Hepatocyte (in vitro differentiated cells): ENCODE measurements around the gene OAS3. TPM values are rescaled to one million over a fixed set of nuclear protein-coding genes. Genes with fewer than 3 reads are reported as not detected.

Experiments used
- DNase-seq: peaks from one replicate; pipeline ENCODE4 v3.0.0-alpha.2; 2016; ENCODE audit warnings: low spot score
- H2AFZ ChIP-seq: fragments of 200-600 bp; sonication (generic); 2 replicates; pipeline ENCODE4 v1.6.0; 2016; ENCODE audit warnings: antibody characterized with exemption, mild to moderate bottlenecking
- H3K27ac ChIP-seq: fragments of 200-600 bp; sonication (generic); 2 replicates; pipeline ENCODE4 v1.5.1; 2016; ENCODE audit warnings: mild to moderate bottlenecking
- H3K27me3 ChIP-seq: fragments of 200-600 bp; sonication (generic); 2 replicates; pipeline ENCODE4 v1.6.1; 2016
- H3K36me3 ChIP-seq: fragments of 200-600 bp; sonication (generic); replicated peaks from 2 replicates; pipeline ENCODE4 v1.5.1; 2016; ENCODE audit warnings: low read depth; ENCODE audit not compliant: insufficient read depth
- H3K4me1 ChIP-seq: fragments of 200-600 bp; sonication (generic); 2 replicates; pipeline ENCODE4 v1.5.1; 2016; ENCODE audit warnings: mild to moderate bottlenecking, moderate library complexity; ENCODE audit not compliant: insufficient read depth
- H3K4me2 ChIP-seq: fragments of 200-600 bp; sonication (generic); 2 replicates; pipeline ENCODE4 v1.6.0; 2016
- H3K4me3 ChIP-seq: fragments of 200-600 bp; sonication (generic); 2 replicates; pipeline ENCODE4 v1.5.1; 2016; ENCODE audit warnings: mild to moderate bottlenecking
- H3K79me2 ChIP-seq: fragments of 200-600 bp; sonication (generic); 2 replicates; pipeline ENCODE4 v1.6.0; 2017; ENCODE audit warnings: mild to moderate bottlenecking
- H3K9me2 ChIP-seq: fragments of 200-600 bp; sonication (generic); replicated peaks from 2 replicates; pipeline ENCODE4 v1.6.0; 2017; ENCODE audit warnings: mild to moderate bottlenecking; ENCODE audit not compliant: insufficient read depth
- H3K9me3 ChIP-seq: fragments of 200-600 bp; sonication (generic); 2 replicates; pipeline ENCODE4 v1.5.1; 2016; ENCODE audit warnings: low read depth, mild to moderate bottlenecking
- H4K20me1 ChIP-seq: fragments of 200-600 bp; sonication (generic); 2 replicates; pipeline ENCODE4 v1.6.0; 2016; ENCODE audit warnings: mild to moderate bottlenecking; ENCODE audit not compliant: insufficient read depth, poor library complexity, severe bottlenecking
- EZH2 ChIP-seq: fragments of 200-600 bp; sonication (generic); IDR thresholded peaks from 2 replicates; pipeline ENCODE4 v1.6.1; 2016; ENCODE audit warnings: antibody characterized with exemption, mild to moderate bottlenecking, borderline replicate concordance
- EZH2phosphoT487 ChIP-seq: fragments of 200-600 bp; sonication (generic); IDR thresholded peaks from one replicate; pipeline ENCODE4 v1.6.1; 2018; ENCODE audit warnings: antibody characterized with exemption, mild to moderate bottlenecking, low read depth, moderate library complexity; ENCODE audit not compliant: unreplicated experiment, severe bottlenecking
- WGBS: methylation state at CpG from one replicate; pipeline ENCODE4 v1.1.6; 2016; ENCODE audit warnings: low lambda C conversion rate; ENCODE audit errors: missing lambda C conversion rate; 5-methylcytosine and 5-hydroxymethylcytosine counted together
- polyA plus RNA-seq: library from polyadenylated mRNA; unstranded; fragments of >200 nt; fragmentation: Nextera tagmentation; extraction: Ambion mirVana; gene quantifications from 2 replicates; pipeline ENCODE4 v1.2.1, GENCODE V29; 2016
- total RNA-seq: library from RNA; depleted of rRNA; stranded (reverse); fragments of >200 nt; gene quantifications from 2 replicates; pipeline ENCODE4 v1.2.3, GENCODE V29; 2014
- TF ChIP-seq, protein P1 (sequence below): fragments of 200-600 bp; sonication (generic); IDR thresholded peaks from 2 replicates; pipeline ENCODE4 v1.5.1; 2016; ENCODE audit warnings: antibody characterized with exemption, mild to moderate bottlenecking; ENCODE audit not compliant: poor library complexity

Gene OAS3
- total and polyA plus RNA-seq, 2 experiments from 2014 or later: 6.6 to 15.0 TPM

DNA sequence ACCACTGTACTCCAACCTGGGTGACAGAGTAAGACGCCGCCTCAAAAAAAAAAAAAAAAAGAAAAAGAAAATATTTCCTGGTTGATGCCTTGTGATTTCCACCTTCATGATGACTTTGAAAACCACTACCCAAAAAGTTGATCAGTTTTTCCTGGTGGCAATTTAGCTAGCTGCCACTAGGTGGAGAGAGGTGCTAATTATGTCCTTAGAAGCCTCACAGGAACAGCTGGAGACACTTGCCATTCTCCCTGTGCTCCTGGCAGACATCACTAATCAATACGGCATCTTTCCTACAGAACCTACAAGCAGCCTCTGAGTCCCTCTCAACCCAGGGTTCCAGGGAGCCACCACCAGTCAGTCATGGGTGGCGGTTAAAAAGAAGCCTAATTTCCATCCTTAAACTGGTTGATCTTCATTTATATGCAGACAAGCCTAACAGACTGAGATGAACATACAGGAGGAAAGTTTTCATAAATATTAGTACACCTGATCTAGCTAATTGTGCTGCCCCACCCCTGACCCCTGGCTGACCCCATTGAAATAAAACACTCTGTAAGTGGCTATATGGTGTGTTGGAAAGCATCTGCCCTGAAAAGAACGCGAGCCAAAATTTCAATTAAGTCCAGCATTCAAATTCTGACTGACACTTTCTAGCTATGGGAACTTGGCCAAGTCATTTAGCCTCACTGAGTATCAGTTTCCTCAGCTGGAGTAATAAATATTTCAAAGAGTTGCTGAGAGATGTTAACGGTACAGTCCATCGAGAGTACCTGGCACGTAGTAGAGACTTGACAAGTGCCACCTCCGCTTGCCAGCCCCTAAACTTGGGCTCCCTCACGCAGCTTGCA is 37.8 kb upstream of the OAS3 start:
- WGBS: 85% methylated on average over 11 of the region's 11 CpGs
- Histone ChIP-seq H3K4me1 (peaks cover 3% of the 10 kb centered on the region), H4K20me1 (no peaks in the 10 kb centered on the region), H3K79me2 (no peaks in the 10 kb centered on the region), H3K9me3 (no peaks in the 10 kb centered on the region), H2AFZ (no peak overlapping the region), H3K27ac (no peak overlapping the region), H3K9me2 (no peaks in the 10 kb centered on the region), H3K4me3 (no peak overlapping the region), H3K36me3 (no peaks in the 10 kb centered on the region), H3K4me2 (no peak overlapping the region), H3K27me3 (peaks cover 3% of the 10 kb centered on the region)
- TF ChIP-seq, protein P1, sequence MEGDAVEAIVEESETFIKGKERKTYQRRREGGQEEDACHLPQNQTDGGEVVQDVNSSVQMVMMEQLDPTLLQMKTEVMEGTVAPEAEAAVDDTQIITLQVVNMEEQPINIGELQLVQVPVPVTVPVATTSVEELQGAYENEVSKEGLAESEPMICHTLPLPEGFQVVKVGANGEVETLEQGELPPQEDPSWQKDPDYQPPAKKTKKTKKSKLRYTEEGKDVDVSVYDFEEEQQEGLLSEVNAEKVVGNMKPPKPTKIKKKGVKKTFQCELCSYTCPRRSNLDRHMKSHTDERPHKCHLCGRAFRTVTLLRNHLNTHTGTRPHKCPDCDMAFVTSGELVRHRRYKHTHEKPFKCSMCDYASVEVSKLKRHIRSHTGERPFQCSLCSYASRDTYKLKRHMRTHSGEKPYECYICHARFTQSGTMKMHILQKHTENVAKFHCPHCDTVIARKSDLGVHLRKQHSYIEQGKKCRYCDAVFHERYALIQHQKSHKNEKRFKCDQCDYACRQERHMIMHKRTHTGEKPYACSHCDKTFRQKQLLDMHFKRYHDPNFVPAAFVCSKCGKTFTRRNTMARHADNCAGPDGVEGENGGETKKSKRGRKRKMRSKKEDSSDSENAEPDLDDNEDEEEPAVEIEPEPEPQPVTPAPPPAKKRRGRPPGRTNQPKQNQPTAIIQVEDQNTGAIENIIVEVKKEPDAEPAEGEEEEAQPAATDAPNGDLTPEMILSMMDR: peak; percentile 54
- TF ChIP-seq EZH2phosphoT487: no peak
- DNase-seq: peak; percentile 67

DNA sequence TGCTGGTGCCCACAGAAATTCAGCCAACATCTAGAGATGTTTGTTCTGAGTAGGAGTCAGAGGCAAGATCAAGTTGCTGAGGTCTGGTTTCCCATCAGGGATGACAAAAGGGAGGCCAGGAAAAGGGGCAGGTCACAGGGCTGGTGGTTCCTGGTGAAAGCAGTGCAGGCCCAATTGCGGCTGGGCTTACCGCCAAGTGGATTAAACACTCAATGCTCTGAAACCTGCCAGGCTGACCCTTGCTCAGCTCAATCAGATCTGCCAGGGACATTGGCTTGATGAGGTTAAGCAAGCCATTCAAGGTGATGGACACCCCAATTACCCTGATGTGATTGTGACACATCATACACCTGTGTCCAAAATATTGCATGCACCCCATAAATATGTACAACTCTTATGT is 37.0 kb upstream of the OAS3 start:
- H4K20me1 ChIP-seq: no peaks in the 10 kb centered on the region
- peaks cover 3% of the 10 kb centered on the region for H3K4me1 ChIP-seq
- no peak overlapping the region for H3K4me3 ChIP-seq
- H3K4me2 ChIP-seq: no peak overlapping the region
- H3K79me2 ChIP-seq: no peaks in the 10 kb centered on the region
- H3K36me3 ChIP-seq: no peaks in the 10 kb centered on the region
- no peaks in the 10 kb centered on the region for H3K9me2 ChIP-seq
- no peak overlapping the region for H2AFZ ChIP-seq
- TF ChIP-seq EZH2 (no peak), EZH2phosphoT487 (no peak)
- TF ChIP-seq, protein P1: no peak
- H3K27me3 ChIP-seq: no peaks in the 10 kb centered on the region
- 94% methylated on average over 2 of the region's 2 CpGs for WGBS
- H3K27ac ChIP-seq: no peak overlapping the region
- H3K9me3 ChIP-seq: no peaks in the 10 kb centered on the region
- DNase-seq: no peak

- Histone ChIP-seq H3K4me3 (no peak overlapping the region), H3K27me3 (no peaks in the 10 kb centered on the region), H2AFZ (no peak overlapping the region), H3K79me2 (peaks cover 6% of the 10 kb centered on the region), H3K9me3 (no peaks in the 10 kb centered on the region), H4K20me1 (no peaks in the 10 kb centered on the region), H3K4me2 (no peak overlapping the region), H3K36me3 (no peaks in the 10 kb centered on the region), H3K4me1 (peaks cover 3% of the 10 kb centered on the region), H3K9me2 (no peaks in the 10 kb centered on the region), H3K27ac (no peak overlapping the region)
- TF ChIP-seq EZH2 (no peak), EZH2phosphoT487 (no peak)
- TF ChIP-seq, protein P1: no peak
- DNase-seq: no peak
Measured at GRCh38 chr12:112904571-112904970, 33.7 kb upstream of the OAS3 start.
